MM.1S (cell line): Measurements from ENCODE around the gene REST.

Experiments
- CTCF ChIP-seq: fragments of 300-600 bp; sonication (generic); IDR thresholded peaks from 2 replicates; pipeline ENCODE4 v1.5.1; 2016; ENCODE audit warnings: antibody characterized with exemption, low read length, mixed read lengths
- EZH2 ChIP-seq: fragments of 300-600 bp; sonication (generic); optimal IDR thresholded peaks from 2 replicates; pipeline ENCODE3; 2017; ENCODE audit warnings: low read depth, mild to moderate bottlenecking, antibody characterized with exemption, low read length, mixed read lengths
- EZH2phosphoT487 ChIP-seq: fragments of 300-600 bp; sonication (generic); IDR thresholded peaks from 2 replicates; pipeline ENCODE4 v1.6.1; 2018; ENCODE audit warnings: antibody characterized with exemption, low read length

GRCh38 chr4:56940971-56941370 is 33.3 kb downstream of the REST start:
- TF ChIP-seq CTCF (no peak), EZH2 (no peak), EZH2phosphoT487 (no peak)
